ENCODE data around the gene ASZ1.

Gene ASZ1

DNA sequence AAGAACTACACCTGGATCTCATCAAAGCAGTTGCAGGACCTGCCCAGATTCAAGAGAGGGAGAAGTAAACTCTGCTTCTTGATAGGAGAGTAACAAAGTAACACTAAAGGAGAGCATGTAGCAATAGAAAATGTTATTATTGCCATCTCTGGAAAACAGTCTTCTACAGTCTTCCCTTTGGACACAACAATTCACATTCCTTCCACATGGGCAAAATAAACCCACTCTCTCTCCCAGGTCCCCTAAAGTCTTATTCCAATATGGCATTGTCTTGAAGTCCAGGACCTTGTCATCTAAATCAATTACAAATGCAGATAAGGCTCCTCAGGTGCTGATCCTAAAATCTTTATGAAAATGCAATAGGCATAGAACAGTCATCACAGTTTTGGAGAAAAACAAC lies 94.1 kb downstream of the ASZ1 start:
- no peak for DNase-seq

DNA sequence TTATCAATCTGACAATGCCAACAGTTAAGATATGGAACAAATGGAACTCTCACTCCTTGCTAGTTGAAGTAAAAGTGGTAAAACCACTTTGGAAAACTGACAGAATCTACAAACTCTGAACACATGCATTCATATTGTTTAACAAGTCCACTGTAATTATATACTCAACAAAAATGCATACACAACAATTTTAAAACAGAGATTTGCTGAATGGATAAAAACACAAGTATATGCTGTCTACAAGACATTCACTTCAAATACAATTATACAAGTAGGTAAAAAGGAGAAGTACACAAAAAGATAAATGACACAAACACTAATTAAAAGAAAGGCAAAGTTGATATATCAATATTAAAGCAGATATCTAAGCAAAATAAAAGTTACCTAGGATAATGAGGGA lies 95.3 kb downstream of the ASZ1 start:
- no peak for DNase-seq

DNA sequence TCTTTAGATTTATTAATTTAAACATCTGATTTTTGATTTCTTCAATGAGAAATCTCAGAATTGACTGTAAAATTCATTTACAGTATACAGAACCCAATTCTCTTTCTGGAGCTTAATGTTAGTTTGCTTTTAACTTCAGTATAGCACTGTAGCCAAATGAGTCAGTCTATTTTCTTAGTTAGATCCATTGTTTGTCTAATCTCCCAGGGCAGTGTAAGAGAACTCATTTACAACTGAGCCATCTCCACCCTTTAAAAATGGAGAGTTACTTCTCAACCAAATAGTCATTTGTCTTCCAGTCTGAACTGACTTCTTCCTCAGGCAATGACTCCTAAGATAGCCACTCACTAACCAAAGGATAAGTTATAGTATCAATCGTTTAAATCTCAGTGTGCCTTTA lies 101.5 kb downstream of the ASZ1 start:
- no peak for DNase-seq

DNA sequence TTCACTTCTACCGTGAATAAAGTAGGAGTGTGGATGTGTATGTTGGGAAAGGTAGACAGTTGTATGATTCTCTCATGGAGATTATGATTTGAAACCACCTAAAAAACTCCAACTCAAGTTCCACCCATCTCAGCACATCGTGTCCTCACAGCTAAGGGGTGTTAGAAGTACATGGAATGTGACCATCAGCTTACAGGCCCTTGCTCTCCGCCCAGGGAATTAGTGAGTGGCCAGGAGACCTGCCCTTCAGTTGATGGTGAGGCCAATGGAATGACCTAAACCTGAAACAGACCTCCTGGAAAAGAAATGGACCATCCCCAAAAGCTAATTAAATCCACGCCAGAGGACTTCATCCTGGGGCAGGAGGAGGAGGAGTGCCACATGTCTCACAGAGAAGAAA lies 102.3 kb downstream of the ASZ1 start:
- no peak for DNase-seq

DNA sequence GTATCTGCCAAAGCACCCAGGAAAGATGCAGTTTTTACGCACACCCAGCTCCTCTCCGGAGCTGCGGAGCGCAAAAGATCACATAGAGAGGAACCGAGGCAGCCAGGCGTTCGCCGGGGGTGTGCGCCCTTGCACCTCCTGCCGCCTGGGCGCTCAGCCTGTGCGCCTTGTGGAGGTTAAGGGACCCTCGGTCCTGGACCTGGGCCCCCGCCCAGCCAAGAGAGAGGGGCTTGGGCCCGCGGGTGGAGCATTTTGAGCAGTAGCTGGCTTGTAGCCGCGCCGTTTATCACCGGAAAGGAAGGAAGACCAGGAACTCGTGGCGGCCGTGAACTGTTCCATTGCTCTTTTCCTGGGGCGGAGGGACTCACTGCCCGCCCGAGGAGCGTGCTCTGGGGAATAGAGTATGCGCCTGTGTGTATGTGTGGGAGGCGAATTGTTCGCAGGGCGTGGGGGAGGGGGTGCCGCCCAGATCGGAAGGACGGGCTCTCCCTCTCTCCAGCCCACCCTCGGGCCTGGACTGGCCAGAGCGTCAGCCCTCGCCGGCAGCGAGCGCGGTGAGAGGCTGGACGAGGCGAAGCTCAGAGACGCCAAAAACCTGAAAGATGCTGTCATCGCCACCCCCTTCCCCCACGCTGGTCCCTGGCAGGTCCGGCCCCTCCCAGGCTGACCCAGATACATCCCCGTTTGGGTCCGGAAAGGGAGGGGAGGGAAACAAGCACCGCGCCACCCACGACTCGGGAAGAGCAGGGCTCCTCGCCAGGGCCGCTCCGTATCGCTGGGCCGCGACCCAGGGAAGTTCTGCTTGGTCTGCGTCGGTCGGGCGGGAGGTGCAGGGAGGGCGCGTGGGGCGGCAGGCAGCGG lies 103.2 kb downstream of the ASZ1 start:
- no peak for DNase-seq

DNA sequence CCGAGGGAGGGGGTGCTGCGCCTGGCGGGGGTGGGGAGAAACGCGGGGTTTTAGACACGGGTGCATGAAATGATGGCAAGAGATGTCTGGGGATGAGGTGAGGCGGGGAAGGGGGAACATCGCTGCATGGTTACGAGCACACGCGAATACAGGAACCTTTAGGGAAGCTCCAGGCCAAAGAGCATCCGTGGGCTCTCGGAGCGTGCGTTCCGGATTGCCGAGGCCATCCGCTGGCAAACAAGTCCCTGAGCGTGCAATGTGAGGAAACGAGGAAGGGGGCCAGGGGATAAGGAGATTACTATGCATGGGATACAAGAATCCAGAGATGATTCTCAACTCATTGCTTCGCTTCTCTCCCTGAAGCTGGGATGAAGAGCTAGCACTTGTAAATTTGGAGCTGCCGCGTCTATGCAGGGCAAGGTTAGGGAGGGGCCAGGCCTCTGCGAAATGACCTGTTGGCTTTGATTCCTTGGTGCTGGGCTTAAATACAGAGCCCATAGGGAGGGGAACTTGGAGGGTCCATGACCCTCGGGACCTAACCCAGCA lies 103.9 kb downstream of the ASZ1 start:
- DNase-seq: no peak

DNA sequence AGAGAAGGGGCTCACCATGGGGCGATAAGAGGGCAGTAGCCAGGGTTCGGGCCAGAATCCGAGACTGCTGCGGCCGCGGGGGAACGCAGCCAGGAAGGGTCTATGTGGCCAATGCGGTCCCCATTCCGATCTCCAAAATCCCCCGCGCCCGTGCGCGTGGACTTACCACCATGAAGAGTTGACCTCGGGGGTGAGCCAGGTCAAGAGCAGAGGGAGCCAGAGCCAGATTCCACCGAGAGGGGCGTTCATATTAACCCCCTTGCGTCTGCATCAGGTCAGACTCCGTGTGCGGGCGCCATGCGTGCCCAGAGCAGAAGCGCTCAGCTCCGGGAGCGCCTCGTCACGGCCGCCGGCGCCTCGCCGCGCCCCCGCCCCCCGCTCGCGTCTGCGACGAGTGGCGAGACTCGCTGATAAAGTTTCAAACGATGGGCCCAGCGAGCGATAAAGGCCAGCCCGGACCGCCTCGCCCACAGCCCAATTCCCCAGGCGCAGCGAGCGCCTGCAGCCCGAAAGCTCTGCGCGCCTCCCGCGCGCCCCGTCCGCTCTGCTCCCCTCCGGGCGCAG lies 104.5 kb downstream of the ASZ1 start, which contains the start of gene WNT2:
Gene WNT2, minus strand, starts transcription at position 318 of the 564 bp plus-strand sequence. Its CDS starts 69 bp downstream, at position 249.
- DNase-seq: peak in 1 of 2 experiments; percentile 5

DNA sequence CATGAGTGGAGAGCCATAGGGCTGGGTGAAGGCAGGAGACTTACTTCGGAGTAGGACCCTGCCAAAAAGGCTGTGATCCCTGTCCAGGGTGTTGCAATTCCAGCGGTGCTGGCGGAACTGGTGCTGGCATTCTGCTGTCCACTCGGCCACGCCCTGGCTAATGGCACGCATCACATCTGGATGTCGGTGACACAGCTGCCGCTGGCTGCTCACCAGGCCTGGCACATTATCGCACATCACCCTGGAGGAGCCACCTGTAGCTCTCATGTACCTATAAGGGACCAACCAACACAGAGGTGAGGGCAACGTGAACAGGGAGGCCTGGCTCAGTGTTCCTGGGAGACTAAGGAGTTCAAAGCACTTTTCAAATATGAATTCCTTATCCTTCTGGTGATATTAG lies 106.8 kb downstream of the ASZ1 start:
- DNase-seq: no peak

DNA sequence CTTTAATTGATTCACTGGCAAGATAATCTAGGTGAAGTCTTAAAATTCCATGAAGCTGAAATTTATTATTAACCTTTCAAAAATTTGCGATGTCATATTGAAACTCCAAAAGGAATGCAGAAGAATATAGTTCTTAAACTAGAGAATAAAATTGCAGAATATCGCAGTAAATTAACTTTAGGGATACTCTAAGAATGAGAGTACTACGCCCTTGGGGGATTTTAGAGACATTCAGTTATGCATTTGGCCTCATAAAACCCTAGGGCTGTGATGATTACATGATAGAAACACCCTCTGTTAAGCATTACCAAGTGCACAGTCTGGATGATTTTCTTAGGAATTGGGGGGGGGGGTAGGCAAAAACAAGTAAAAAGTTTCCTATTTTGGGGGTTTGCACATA lies 108.1 kb downstream of the ASZ1 start:
- DNase-seq: no peak

DNA sequence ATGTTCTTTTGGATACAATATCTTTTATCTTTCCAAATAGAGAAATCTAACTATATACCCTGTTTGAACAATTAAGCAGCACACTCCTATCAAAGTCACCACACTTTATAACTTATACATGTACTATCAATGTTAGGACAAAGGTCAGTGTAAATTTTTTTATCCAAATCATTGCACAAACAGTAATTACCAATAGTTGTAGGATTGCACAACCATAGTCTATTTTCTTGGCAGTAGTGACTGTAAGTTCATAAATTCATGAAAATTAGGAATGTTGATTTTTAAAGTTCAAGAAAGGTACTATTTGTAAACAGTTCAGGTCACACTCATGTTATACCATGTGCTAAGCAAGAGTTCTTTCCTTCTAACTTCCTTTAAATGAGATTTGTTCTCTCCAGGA lies 113.7 kb downstream of the ASZ1 start:
- no peak for DNase-seq

Measured in NCI-H1930 (cell line).